K562 (cell line): ENCODE data around the gene MACROD2. TPM values are rescaled to one million over a fixed set of nuclear protein-coding genes. Genes with fewer than 3 reads are reported as not detected.

Experiments
- ATAC-seq: fragments of 200-7000 bp; cut with Tn5 transposase; 3 replicates; pipeline ENCODE4 v1.9.1; 2020; ENCODE audit warnings: moderate library complexity
- BruUV-seq: library from RNA; stranded (reverse); fragments of 400-500 nt; replicated peaks from 2 replicates; lab custom pipeline; 2021; lab: Mats Ljungman, UMichigan
- CTCF ChIA-PET: fragments of 300-600 bp; formaldehyde crosslinking; extraction: SDS; loops from one replicate; lab custom pipeline; 2021; ENCODE audit warnings: low intra/inter-chr PET ratio; lab: Yijun Ruan, JAX
- POLR2A ChIA-PET: fragments of 300-600, 350-650 bp; sonication (Branson Sonifier 250); formaldehyde crosslinking; extraction: SDS; loops from one replicate; lab custom pipeline; 2021; ENCODE audit warnings: antibody characterized with exemption, inconsistent platforms; lab: Yijun Ruan, JAX
- DNase-seq, 4 experiments: peaks; one replicate each; pipeline versions ENCODE4 v3.0.0 to v3.0.0-alpha.2; 2011 to 2018; ENCODE audit warnings: low spot score in 3 of 4, mixed read lengths in 3 of 4; ENCODE audit errors: extremely low read depth in 1 of 4
- FAIRE-seq: peaks from 2 replicates; lab custom pipeline; 2011; peaks lifted over from hg19 to GRCh38; lab: Jason Lieb, UNC
- H2AFZ ChIP-seq: 2 replicates; pipeline ENCODE4 v1.6.0; 2011; ENCODE audit warnings: low read depth, low read length, control low read depth, inconsistent platforms
- H3K27ac ChIP-seq: fragments of 200-600 bp; 3 replicates; pipeline ENCODE4 v1.8.0; 2011; ENCODE audit warnings: low read depth, mild to moderate bottlenecking, control low read depth, inconsistent platforms, low read length, moderate library complexity, mixed read lengths; ENCODE audit errors: extremely low read depth
- H3K27me3 ChIP-seq, 2 experiments: fragments of 300-600 bp in 1 of 2; 2 replicates in 1 of 2; 3 replicates in 1 of 2; pipeline versions ENCODE4 v1.6.0 to v1.8.0; 2011; ENCODE audit warnings: inconsistent platforms in 2 of 2, low read length in 2 of 2, mild to moderate bottlenecking in 1 of 2, mixed read lengths in 1 of 2, moderate library complexity in 1 of 2; ENCODE audit not compliant: control insufficient read depth in 2 of 2, insufficient read depth in 2 of 2
- H3K36me3 ChIP-seq: fragments of 300-600 bp; 3 replicates; pipeline ENCODE4 v1.8.0; 2011; ENCODE audit warnings: mild to moderate bottlenecking, low read length, inconsistent platforms; ENCODE audit not compliant: control insufficient read depth, insufficient read depth
- H3K4me1 ChIP-seq, 2 experiments: fragments of 200-600 bp in 1 of 2; replicated peaks in 1 of 2; 2 replicates in 1 of 2; 3 replicates in 1 of 2; pipeline versions ENCODE4 v1.5.1 to v1.8.0; 2011; ENCODE audit warnings: inconsistent platforms in 2 of 2, low read length in 2 of 2, mild to moderate bottlenecking in 1 of 2, mixed read lengths in 1 of 2, moderate library complexity in 1 of 2; ENCODE audit not compliant: control insufficient read depth in 2 of 2, insufficient read depth in 2 of 2
- H3K4me2 ChIP-seq: 2 replicates; pipeline ENCODE4 v1.6.1; 2011; ENCODE audit warnings: low read length, control low read depth, inconsistent platforms, mixed read lengths; ENCODE audit not compliant: insufficient read depth
- H3K4me3 ChIP-seq: fragments of 200-600 bp; sonication (generic), shearing (Covaris generic); 2 replicates; pipeline ENCODE4 v1.5.1; 2016; ENCODE audit warnings: control low read depth, inconsistent platforms
- H3K79me2 ChIP-seq: fragments of 200-600 bp; 3 replicates; pipeline ENCODE4 v1.8.0; 2011; ENCODE audit warnings: low read length, inconsistent platforms; ENCODE audit not compliant: control insufficient read depth, insufficient read depth
- H3K9ac ChIP-seq, 2 experiments: 2 replicates each; pipeline versions ENCODE4 v1.6.0 to v1.6.1; 2011; ENCODE audit warnings: low read depth in 2 of 2, low read length in 2 of 2, control low read depth in 1 of 2, inconsistent platforms in 1 of 2, mild to moderate bottlenecking in 1 of 2, mixed read lengths in 1 of 2; ENCODE audit not compliant: insufficient read depth in 1 of 2
- H3K9me1 ChIP-seq: one replicate; pipeline ENCODE4 v1.6.0; 2011; ENCODE audit warnings: inconsistent platforms, mild to moderate bottlenecking, low read length, moderate library complexity; ENCODE audit not compliant: control insufficient read depth, insufficient read depth
- H3K9me3 ChIP-seq: replicated peaks from 2 replicates; pipeline ENCODE4 v1.5.1; 2011; ENCODE audit warnings: low read depth, low read length, inconsistent platforms; ENCODE audit not compliant: control insufficient read depth, insufficient read depth
- H4K20me1 ChIP-seq: replicated peaks from 2 replicates; pipeline ENCODE4 v1.6.1; 2011; ENCODE audit warnings: low read length, inconsistent platforms, mixed read lengths; ENCODE audit not compliant: control insufficient read depth, insufficient read depth
- ARHGAP35 ChIP-seq: fragments of 450-650 bp; IDR thresholded peaks from 2 replicates; pipeline ENCODE4 v1.6.1; 2018; ENCODE audit not compliant: partially characterized antibody
- ARNT ChIP-seq, 2 experiments: fragments of 450-650 bp; IDR thresholded peaks; 2 replicates each; pipeline ENCODE4 v1.6.1; 2016; ENCODE audit warnings: mild to moderate bottlenecking in 1 of 2
- CBFA2T3 ChIP-seq: fragments of 450-650 bp; IDR thresholded peaks from 2 replicates; pipeline ENCODE4 v1.6.1; 2017
- ESRRA ChIP-seq: fragments of 450-650 bp; IDR thresholded peaks from 2 replicates; pipeline ENCODE4 v1.6.1; 2014; ENCODE audit warnings: low read depth, mild to moderate bottlenecking, moderate library complexity, borderline replicate concordance
- GTF3C2 ChIP-seq: IDR thresholded peaks from 3 replicates; pipeline ENCODE4 v1.6.1; 2011; ENCODE audit warnings: borderline replicate concordance, mild to moderate bottlenecking, moderate library complexity; ENCODE audit not compliant: insufficient read length; ENCODE audit errors: extremely low read depth
- HSF4 ChIP-seq: fragments of 250-450 bp; sonication (Bioruptor Pico); IDR thresholded peaks from 2 replicates; pipeline ENCODE4 v2.1.2; 2022; ENCODE audit warnings: mild to moderate bottlenecking, moderate library complexity, borderline replicate concordance
- NELFE ChIP-seq: IDR thresholded peaks from 2 replicates; pipeline ENCODE4 v1.6.1; 2011; ENCODE audit warnings: mild to moderate bottlenecking; ENCODE audit not compliant: insufficient read depth, insufficient read length
- RBM34 ChIP-seq: fragments of 200-400 bp; formaldehyde crosslinking; IDR thresholded peaks from 2 replicates; pipeline ENCODE4 v1.6.1; 2018; ENCODE audit warnings: low read length, borderline replicate concordance; ENCODE audit not compliant: insufficient read depth
- SMARCE1 ChIP-seq: fragments of 450-650 bp; IDR thresholded peaks from 2 replicates; pipeline ENCODE4 v1.7.1; 2016; ENCODE audit warnings: mild to moderate bottlenecking
- XRCC4 ChIP-seq: IDR thresholded peaks from one replicate; pipeline ENCODE4 v1.6.1; 2011; ENCODE audit not compliant: insufficient read depth, insufficient read length; ENCODE audit errors: extremely low read depth
- ZNF217 ChIP-seq: sonication (generic); formaldehyde crosslinking; IDR thresholded peaks from 2 replicates; pipeline ENCODE4 v1.8.0; 2022; ENCODE audit warnings: mild to moderate bottlenecking, missing genetic modification reagents
- ZNF717 ChIP-seq: fragments of 250-450 bp; sonication (Bioruptor Pico); IDR thresholded peaks from 2 replicates; pipeline ENCODE4 v1.5.0; 2021
- WGBS: fragments of 100-300 bp; shearing (Covaris generic); methylation state at CpG from one replicate; pipeline ENCODE4 v1.1.6; 2016; ENCODE audit warnings: low coverage, mixed read lengths; ENCODE audit not compliant: insufficient coverage; ENCODE audit errors: missing lambda C conversion rate; 5-methylcytosine and 5-hydroxymethylcytosine counted together
- in situ Hi-C: fragments of 300-500 bp; cut with MboI; formaldehyde crosslinking; loops from 4 replicates; pipeline ENCODE4 v1.15.0; 2018; ENCODE audit warnings: inconsistent platforms, mixed read lengths
- intact Hi-C: fragments of 100-400 bp; cut with micrococcal nuclease; formaldehyde crosslinking; loops from 2 replicates; pipeline ENCODE4 v1.14.2; 2022
- polyA plus RNA-seq, 8 experiments: library from polyadenylated mRNA; depleted of rRNA in 4 of 8; stranded (reverse) in 5 of 8; unstranded in 3 of 8; fragments of >200 nt; fragmentation: Nextera tagmentation in 2 of 8; fragmentation: Illumina TruSeq in 1 of 8; extraction: Ambion mirVana in 2 of 8; extraction: Trizol in 1 of 8; gene quantifications; 2 replicates each; pipeline versions ENCODE4 v1.2.1 to v1.2.3, GENCODE V29; 2011 to 2014; ENCODE audit warnings: inconsistent platforms in 1 of 8, missing spikeins in 1 of 8
- total RNA-seq, 7 experiments: library from RNA; depleted of rRNA in 6 of 7; stranded (reverse); fragments of >200 nt in 6 of 7; fragmentation: Illumina TruSeq in 2 of 7; extraction: Trizol in 2 of 7; gene quantifications; 2 replicates each; pipeline versions ENCODE4 v1.2.1 to v1.2.3, GENCODE V29; 2011 to 2021; ENCODE audit warnings: low replicate concordance in 1 of 7
- TF ChIP-seq, protein P1 (sequence below): fragments of 250-450 bp; sonication (Bioruptor Pico); IDR thresholded peaks from 2 replicates; pipeline ENCODE4 v1.4.0; 2020; ENCODE audit warnings: borderline replicate concordance
- TF ChIP-seq, protein P2 (sequence below): sonication (generic); formaldehyde crosslinking; IDR thresholded peaks from 2 replicates; pipeline ENCODE4 v1.8.0; 2022; ENCODE audit warnings: mild to moderate bottlenecking, missing genetic modification reagents

MACROD2 gene
- total and polyA plus RNA-seq, 9 of the 15 experiments (the other 6 are each of a cell fraction or from before 2014, with no cell fraction given), result not detected

GRCh38 chr20:15297059-15297875 is 1302.0 kb downstream of the MACROD2 start:
- no TSS peak for BruUV-seq
- in situ Hi-C loops, result no loop called here
- Histone ChIP-seq H3K4me2 (no peak overlapping the region), H3K9ac (no peak overlapping the region), H3K4me3 (no peak overlapping the region), H3K27ac (no peak overlapping the region), H4K20me1 (no peaks in the 10 kb centered on the region), H3K4me1 (no peaks in the 10 kb centered on the region), H3K27me3 (no peaks in the 10 kb centered on the region), H3K9me1 (no peaks in the 10 kb centered on the region), H3K36me3 (no peaks in the 10 kb centered on the region), H3K9me3 (no peaks in the 10 kb centered on the region), H2AFZ (no peak overlapping the region), H3K79me2 (no peaks in the 10 kb centered on the region)
- ChIA-PET POLR2A (no interaction called here), CTCF (no interaction called here)
- TF ChIP-seq HSF4 (no peak), CBFA2T3 (no peak), SMARCE1 (no peak), GTF3C2 (no peak), XRCC4 (no peak), ZNF217 (CRISPR knock-in tag) (no peak), ZNF717 (CRISPR knock-in tag) (no peak), NELFE (no peak), ARHGAP35 (no peak), ESRRA (no peak), RBM34 (no peak), ARNT (IDR thresholded peaks at IDR 0.05) (no peak)
- TF ChIP-seq, protein P1, sequence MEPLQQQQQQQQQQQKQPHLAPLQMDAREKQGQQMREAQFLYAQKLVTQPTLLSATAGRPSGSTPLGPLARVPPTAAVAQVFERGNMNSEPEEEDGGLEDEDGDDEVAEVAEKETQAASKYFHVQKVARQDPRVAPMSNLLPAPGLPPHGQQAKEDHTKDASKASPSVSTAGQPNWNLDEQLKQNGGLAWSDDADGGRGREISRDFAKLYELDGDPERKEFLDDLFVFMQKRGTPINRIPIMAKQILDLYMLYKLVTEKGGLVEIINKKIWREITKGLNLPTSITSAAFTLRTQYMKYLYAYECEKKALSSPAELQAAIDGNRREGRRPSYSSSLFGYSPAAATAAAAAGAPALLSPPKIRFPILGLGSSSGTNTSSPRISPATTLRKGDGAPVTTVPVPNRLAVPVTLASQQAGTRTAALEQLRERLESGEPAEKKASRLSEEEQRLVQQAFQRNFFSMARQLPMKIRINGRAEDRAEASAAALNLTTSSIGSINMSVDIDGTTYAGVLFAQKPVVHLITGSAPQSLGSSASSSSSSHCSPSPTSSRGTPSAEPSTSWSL, result no peak
- TF ChIP-seq, protein P2, sequence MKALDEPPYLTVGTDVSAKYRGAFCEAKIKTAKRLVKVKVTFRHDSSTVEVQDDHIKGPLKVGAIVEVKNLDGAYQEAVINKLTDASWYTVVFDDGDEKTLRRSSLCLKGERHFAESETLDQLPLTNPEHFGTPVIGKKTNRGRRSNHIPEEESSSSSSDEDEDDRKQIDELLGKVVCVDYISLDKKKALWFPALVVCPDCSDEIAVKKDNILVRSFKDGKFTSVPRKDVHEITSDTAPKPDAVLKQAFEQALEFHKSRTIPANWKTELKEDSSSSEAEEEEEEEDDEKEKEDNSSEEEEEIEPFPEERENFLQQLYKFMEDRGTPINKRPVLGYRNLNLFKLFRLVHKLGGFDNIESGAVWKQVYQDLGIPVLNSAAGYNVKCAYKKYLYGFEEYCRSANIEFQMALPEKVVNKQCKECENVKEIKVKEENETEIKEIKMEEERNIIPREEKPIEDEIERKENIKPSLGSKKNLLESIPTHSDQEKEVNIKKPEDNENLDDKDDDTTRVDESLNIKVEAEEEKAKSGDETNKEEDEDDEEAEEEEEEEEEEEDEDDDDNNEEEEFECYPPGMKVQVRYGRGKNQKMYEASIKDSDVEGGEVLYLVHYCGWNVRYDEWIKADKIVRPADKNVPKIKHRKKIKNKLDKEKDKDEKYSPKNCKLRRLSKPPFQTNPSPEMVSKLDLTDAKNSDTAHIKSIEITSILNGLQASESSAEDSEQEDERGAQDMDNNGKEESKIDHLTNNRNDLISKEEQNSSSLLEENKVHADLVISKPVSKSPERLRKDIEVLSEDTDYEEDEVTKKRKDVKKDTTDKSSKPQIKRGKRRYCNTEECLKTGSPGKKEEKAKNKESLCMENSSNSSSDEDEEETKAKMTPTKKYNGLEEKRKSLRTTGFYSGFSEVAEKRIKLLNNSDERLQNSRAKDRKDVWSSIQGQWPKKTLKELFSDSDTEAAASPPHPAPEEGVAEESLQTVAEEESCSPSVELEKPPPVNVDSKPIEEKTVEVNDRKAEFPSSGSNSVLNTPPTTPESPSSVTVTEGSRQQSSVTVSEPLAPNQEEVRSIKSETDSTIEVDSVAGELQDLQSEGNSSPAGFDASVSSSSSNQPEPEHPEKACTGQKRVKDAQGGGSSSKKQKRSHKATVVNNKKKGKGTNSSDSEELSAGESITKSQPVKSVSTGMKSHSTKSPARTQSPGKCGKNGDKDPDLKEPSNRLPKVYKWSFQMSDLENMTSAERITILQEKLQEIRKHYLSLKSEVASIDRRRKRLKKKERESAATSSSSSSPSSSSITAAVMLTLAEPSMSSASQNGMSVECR (CRISPR knock-in tag), result no peak
- intact Hi-C loops, result no loop called here
- 0% methylated on average over 5 of the region's 5 CpGs for WGBS
- FAIRE-seq (no peak), ATAC-seq (no peak), DNase-seq (no peak)
